Measurements from ENCODE around the gene PSMD13. TPM values are rescaled to one million over a fixed set of nuclear protein-coding genes. Genes with fewer than 3 reads are reported as not detected.

PSMD13 gene
- total and polyA plus RNA-seq, 3 experiments from 2014 or later: 218 to 237 (median 235) TPM

- Histone ChIP-seq H3K9me3 (ENCODE audit: low read length) (no peaks in the 10 kb centered on the region), H3K36me3 (ENCODE audit: insufficient read depth, low read length) (peaks cover 63% of the 10 kb centered on the region), H3K4me3 (ENCODE audit: low read length) (no peak overlapping the region), H3K4me1 (ENCODE audit: insufficient read depth, low read length) (peaks cover 5% of the 10 kb centered on the region), H3K27ac (ENCODE audit: low read depth, low read length) (no peak overlapping the region), H3K27me3 (ENCODE audit: insufficient read depth, low read length, poor library complexity, severe bottlenecking) (no peaks in the 10 kb centered on the region)
- Mint-ChIP-seq H3K4me3 (no peak overlapping the region), H3K36me3 (peaks cover 20 to 93% (median 34%) of the 10 kb centered on the region in 3 donors), H3K4me1 (peaks cover 10 to 14% (median 11%) of the 10 kb centered on the region in 3 donors), H3K27me3 (no peaks in the 10 kb centered on the region), H3K27ac (peak overlapping the region in 2 of 8 donors; percentile 52 to 82), H3K9me3 (no peaks in the 10 kb centered on the region)
- ChIA-PET CTCF (interaction anchor here (1.0 to 5.5 kb wide), 7 partner anchors 8 to 201 kb away, joined by 3 to 39 read pairs (median 4); partner anchors contain the start of genes BET1L and PTDSS2), POLR2A (no interaction called here)
- no peak for DNase-seq
Measured at GRCh38 chr11:249062-249461, 12.3 kb downstream of the PSMD13 start.

- CTCF ChIA-PET: interaction anchor here (0.9 to 5.5 kb wide), 35 partner anchors 9 to 268 kb away, joined by 3 to 58 read pairs (median 8); partner anchors contain the start of genes BET1L, IFITM2, IFITM5 and NLRP6
- peak overlapping the region in 5 of 8 donors; percentile 60 to 87 (median 66) for H3K27ac Mint-ChIP-seq
Measured at GRCh38 chr11:250274-250673, 13.5 kb downstream of the PSMD13 start.

GRCh38 chr11:250740-251299 is 14.0 kb downstream of the PSMD13 start:
- Mint-ChIP-seq H3K4me3 (peak overlapping the region in 1 of 7 donors; percentile 5), H3K4me1 (peaks cover 7 to 11% (median 9%) of the 10 kb centered on the region in 3 donors), H3K36me3 (peaks cover 16 to 76% (median 24%) of the 10 kb centered on the region in 3 donors), H3K27me3 (no peaks in the 10 kb centered on the region), H3K9me3 (no peaks in the 10 kb centered on the region), H3K27ac (peak overlapping the region in 7 of 8 donors; percentile 62 to 90 (median 73))
- Histone ChIP-seq H3K36me3 (ENCODE audit: insufficient read depth, low read length) (peaks cover 53% of the 10 kb centered on the region), H3K27ac (ENCODE audit: low read depth, low read length) (no peak overlapping the region), H3K4me3 (ENCODE audit: low read length) (no peak overlapping the region), H3K4me1 (ENCODE audit: insufficient read depth, low read length) (peaks cover 5% of the 10 kb centered on the region), H3K27me3 (ENCODE audit: insufficient read depth, low read length, poor library complexity, severe bottlenecking) (no peaks in the 10 kb centered on the region), H3K9me3 (ENCODE audit: low read length) (no peaks in the 10 kb centered on the region)
- CTCF ChIA-PET: interaction anchor here (0.8 to 5.5 kb wide), 38 partner anchors 9 to 268 kb away, joined by 3 to 58 read pairs (median 8); partner anchors contain the start of genes BET1L, IFITM2, IFITM5 and NLRP6
- DNase-seq: peak; percentile 65 to 86 (median 71)
- POLR2A ChIA-PET: interaction anchor here (0.5 to 1.8 kb wide), 6 partner anchors 17 to 117 kb away, joined by 3 to 16 read pairs (median 8); partner anchors contain the start of gene PGGHG

More at GRCh38 chr11:250274-250673, 13.5 kb downstream of the PSMD13 start:
- Histone ChIP-seq H3K27ac (ENCODE audit: low read depth, low read length) (no peak overlapping the region), H3K4me3 (ENCODE audit: low read length) (no peak overlapping the region), H3K9me3 (ENCODE audit: low read length) (no peaks in the 10 kb centered on the region), H3K36me3 (ENCODE audit: insufficient read depth, low read length) (peaks cover 54% of the 10 kb centered on the region), H3K27me3 (ENCODE audit: insufficient read depth, low read length, poor library complexity, severe bottlenecking) (no peaks in the 10 kb centered on the region), H3K4me1 (ENCODE audit: insufficient read depth, low read length) (peaks cover 5% of the 10 kb centered on the region)
- DNase-seq: no peak
- Mint-ChIP-seq H3K36me3 (peaks cover 18 to 82% (median 29%) of the 10 kb centered on the region in 3 donors), H3K4me3 (no peak overlapping the region), H3K4me1 (peaks cover 7 to 11% (median 11%) of the 10 kb centered on the region in 3 donors), H3K9me3 (no peaks in the 10 kb centered on the region), H3K27me3 (no peaks in the 10 kb centered on the region)
- POLR2A ChIA-PET: interaction anchor here (1.0 to 1.8 kb wide), 4 partner anchors 18 to 37 kb away, joined by 4 to 16 read pairs (median 12); partner anchors contain the start of gene PGGHG

DNA sequence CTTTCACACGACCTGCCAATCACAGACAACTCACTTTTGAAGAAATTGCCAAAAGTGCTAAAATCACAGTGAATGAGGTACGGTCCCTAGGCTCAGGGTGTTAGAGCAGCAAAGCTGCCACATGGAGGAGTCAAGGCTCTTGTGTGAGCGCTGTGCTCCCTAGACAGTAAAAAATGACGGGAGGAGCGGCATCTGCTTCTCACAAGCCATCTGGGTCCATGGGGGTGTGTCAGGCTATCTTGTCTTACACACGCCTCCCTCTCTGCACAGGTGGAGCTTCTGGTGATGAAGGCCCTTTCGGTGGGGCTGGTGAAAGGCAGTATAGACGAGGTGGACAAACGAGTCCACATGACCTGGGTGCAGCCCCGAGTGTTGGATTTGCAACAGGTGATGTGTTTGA is 14.8 kb downstream of the PSMD13 start:
- Mint-ChIP-seq H3K36me3 (peaks cover 15 to 69% (median 21%) of the 10 kb centered on the region in 3 donors), H3K4me1 (peaks cover 7 to 11% (median 9%) of the 10 kb centered on the region in 3 donors), H3K27me3 (no peaks in the 10 kb centered on the region), H3K4me3 (no peak overlapping the region), H3K27ac (peak overlapping the region in 3 of 8 donors; percentile 36 to 81 (median 63)), H3K9me3 (no peaks in the 10 kb centered on the region)
- Histone ChIP-seq H3K9me3 (ENCODE audit: low read length) (no peaks in the 10 kb centered on the region), H3K27ac (ENCODE audit: low read depth, low read length) (no peak overlapping the region), H3K4me3 (ENCODE audit: low read length) (no peak overlapping the region), H3K4me1 (ENCODE audit: insufficient read depth, low read length) (peaks cover 5% of the 10 kb centered on the region), H3K27me3 (ENCODE audit: insufficient read depth, low read length, poor library complexity, severe bottlenecking) (no peaks in the 10 kb centered on the region), H3K36me3 (ENCODE audit: insufficient read depth, low read length) (peaks cover 49% of the 10 kb centered on the region)
- DNase-seq: no peak
- ChIA-PET POLR2A (interaction anchor here (0.8 to 1.8 kb wide), 4 partner anchors 16 to 36 kb away, joined by 3 to 16 read pairs (median 12); partner anchors contain the start of gene PGGHG), CTCF (interaction anchor here (0.8 to 5.5 kb wide), 30 partner anchors 10 to 267 kb away, joined by 3 to 58 read pairs (median 8); partner anchors contain the start of genes BET1L, IFITM2, IFITM5 and NLRP6)

DNA sequence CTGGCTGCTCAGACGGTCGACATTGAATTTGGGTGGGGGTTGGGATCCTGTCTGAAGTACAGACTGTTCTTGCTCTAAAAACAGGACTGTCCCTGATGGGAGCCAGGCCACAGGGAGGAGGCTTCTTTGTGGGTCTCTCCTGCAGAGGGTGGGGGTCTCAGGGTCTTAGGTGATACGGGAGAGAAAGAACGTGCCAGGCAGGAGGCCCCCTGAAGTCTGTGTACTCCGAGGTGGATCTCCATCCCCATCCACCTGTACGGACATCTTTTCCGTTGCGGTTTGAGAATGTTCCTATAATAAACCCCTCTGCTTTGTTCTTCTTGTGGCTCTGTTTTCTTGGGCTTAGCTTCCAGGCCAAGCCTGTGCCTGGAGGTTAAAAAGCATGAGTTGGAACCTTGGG is 15.9 kb downstream of the PSMD13 start:
- peaks cover 7 to 11% (median 7%) of the 10 kb centered on the region in 3 donors for H3K4me1 Mint-ChIP-seq
- no peak overlapping the region for H3K4me3 ChIP-seq (ENCODE audit: low read length)
- DNase-seq: no peak
- H3K36me3 ChIP-seq (ENCODE audit: insufficient read depth, low read length): peaks cover 39% of the 10 kb centered on the region
- no peak overlapping the region for H3K27ac ChIP-seq (ENCODE audit: low read depth, low read length)
- no peaks in the 10 kb centered on the region for H3K27me3 Mint-ChIP-seq
- H3K36me3 Mint-ChIP-seq: peaks cover 11 to 58% (median 13%) of the 10 kb centered on the region in 3 donors
- no peaks in the 10 kb centered on the region for H3K9me3 Mint-ChIP-seq
- no peaks in the 10 kb centered on the region for H3K9me3 ChIP-seq (ENCODE audit: low read length)
- POLR2A ChIA-PET: no interaction called here
- no peak overlapping the region for H3K4me3 Mint-ChIP-seq
- no peaks in the 10 kb centered on the region for H3K27me3 ChIP-seq (ENCODE audit: insufficient read depth, low read length, poor library complexity, severe bottlenecking)
- no peak overlapping the region for H3K27ac Mint-ChIP-seq
- peaks cover 5% of the 10 kb centered on the region for H3K4me1 ChIP-seq (ENCODE audit: insufficient read depth, low read length)
- CTCF ChIA-PET: interaction anchor here (0.8 to 5.5 kb wide), 11 partner anchors 9 to 197 kb away, joined by 3 to 58 read pairs (median 24); partner anchors contain the start of genes IFITM2, NLRP6, PGGHG and PTDSS2

- ChIA-PET CTCF (interaction anchor here (0.8 to 5.5 kb wide), 8 partner anchors 8 to 196 kb away, joined by 3 to 39 read pairs (median 10); partner anchors contain the start of genes PGGHG and PTDSS2), POLR2A (no interaction called here)
Measured at GRCh38 chr11:253160-253885, 16.5 kb downstream of the PSMD13 start.

DNA sequence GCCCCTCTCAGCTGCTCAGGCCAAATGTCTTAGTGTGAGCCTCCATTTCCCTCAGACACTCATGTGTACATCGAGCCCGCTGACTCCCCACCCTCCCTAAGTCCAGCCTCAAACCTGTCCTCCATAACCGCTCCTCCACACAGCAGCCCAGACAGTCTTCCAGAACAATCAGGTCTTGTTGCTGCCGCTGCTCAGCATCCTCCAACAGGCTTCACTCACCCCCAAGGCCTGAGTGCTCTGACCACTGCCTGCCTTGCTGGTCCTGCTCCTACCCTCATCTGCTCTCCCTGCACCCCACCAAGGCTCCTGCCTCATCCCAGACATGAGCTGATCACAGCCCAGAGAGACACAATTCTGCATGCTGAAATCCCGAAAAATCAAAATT is 17.1 kb downstream of the PSMD13 start:
- H3K27ac Mint-ChIP-seq: peak overlapping the region in 1 of 8 donors; percentile 52
- Histone ChIP-seq H3K9me3 (ENCODE audit: low read length) (no peaks in the 10 kb centered on the region), H3K27me3 (ENCODE audit: insufficient read depth, low read length, poor library complexity, severe bottlenecking) (no peaks in the 10 kb centered on the region), H3K36me3 (ENCODE audit: insufficient read depth, low read length) (peaks cover 28% of the 10 kb centered on the region), H3K4me1 (ENCODE audit: insufficient read depth, low read length) (peaks cover 5% of the 10 kb centered on the region), H3K27ac (ENCODE audit: low read depth, low read length) (no peak overlapping the region), H3K4me3 (ENCODE audit: low read length) (no peak overlapping the region)
- no peak overlapping the region for H3K4me3 Mint-ChIP-seq
- peaks cover 7 to 11% (median 7%) of the 10 kb centered on the region in 3 donors for H3K4me1 Mint-ChIP-seq
- CTCF ChIA-PET: interaction anchor here (0.8 to 5.5 kb wide), 4 partner anchors 27 to 196 kb away, joined by 3 to 39 read pairs (median 5); partner anchors contain the start of gene PTDSS2
- no peak for DNase-seq
- H3K9me3 Mint-ChIP-seq: no peaks in the 10 kb centered on the region
- POLR2A ChIA-PET: no interaction called here
- no peaks in the 10 kb centered on the region for H3K27me3 Mint-ChIP-seq
- peaks cover 11 to 46% (median 11%) of the 10 kb centered on the region in 3 donors for H3K36me3 Mint-ChIP-seq

More at GRCh38 chr11:253160-253885, 16.5 kb downstream of the PSMD13 start:
- H3K36me3 ChIP-seq (ENCODE audit: insufficient read depth, low read length): peaks cover 34% of the 10 kb centered on the region
- peak overlapping the region in 1 of 8 donors; percentile 68 for H3K27ac Mint-ChIP-seq
- H3K36me3 Mint-ChIP-seq: peaks cover 11 to 51% (median 13%) of the 10 kb centered on the region in 3 donors
- H3K9me3 ChIP-seq (ENCODE audit: low read length): no peaks in the 10 kb centered on the region
- DNase-seq: no peak
- no peaks in the 10 kb centered on the region for H3K27me3 Mint-ChIP-seq
- H3K4me3 Mint-ChIP-seq: no peak overlapping the region
- H3K9me3 Mint-ChIP-seq: no peaks in the 10 kb centered on the region
- H3K4me3 ChIP-seq (ENCODE audit: low read length): no peak overlapping the region
- no peak overlapping the region for H3K27ac ChIP-seq (ENCODE audit: low read depth, low read length)
- H3K27me3 ChIP-seq (ENCODE audit: insufficient read depth, low read length, poor library complexity, severe bottlenecking): no peaks in the 10 kb centered on the region
- H3K4me1 Mint-ChIP-seq: peaks cover 7 to 11% (median 7%) of the 10 kb centered on the region in 3 donors
- peaks cover 5% of the 10 kb centered on the region for H3K4me1 ChIP-seq (ENCODE audit: insufficient read depth, low read length)

Measured in CD8-positive, alpha-beta memory T cell (primary cell).